ENCODE data around the gene AGMO. TPM values are rescaled to one million over a fixed set of nuclear protein-coding genes. Genes with fewer than 3 reads are reported as not detected.

AGMO gene
- total RNA-seq, 3 donors from 2014 or later (not counting 1 experiment from before 2014, with no cell fraction given): not detected

DNA sequence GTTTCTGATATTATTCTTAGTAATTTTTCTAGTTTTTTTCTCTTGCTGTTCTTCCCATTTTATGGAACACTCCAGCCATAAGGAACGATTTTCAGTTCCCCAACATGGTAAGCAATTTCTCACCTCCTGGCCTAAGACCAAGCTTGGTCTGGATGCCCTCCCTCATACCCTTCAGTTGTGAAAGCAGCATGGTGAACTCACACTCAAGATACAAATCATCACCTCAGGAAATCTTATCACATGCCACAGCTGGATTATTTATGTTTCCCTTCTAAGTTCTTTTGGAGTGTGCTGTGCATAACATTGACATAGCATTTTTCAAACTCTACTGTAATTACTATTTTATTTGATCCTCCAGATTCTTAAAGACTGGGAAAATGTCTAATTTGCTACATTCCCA lies 216.6 kb downstream of the AGMO start:
- TF ChIP-seq, protein P1, sequence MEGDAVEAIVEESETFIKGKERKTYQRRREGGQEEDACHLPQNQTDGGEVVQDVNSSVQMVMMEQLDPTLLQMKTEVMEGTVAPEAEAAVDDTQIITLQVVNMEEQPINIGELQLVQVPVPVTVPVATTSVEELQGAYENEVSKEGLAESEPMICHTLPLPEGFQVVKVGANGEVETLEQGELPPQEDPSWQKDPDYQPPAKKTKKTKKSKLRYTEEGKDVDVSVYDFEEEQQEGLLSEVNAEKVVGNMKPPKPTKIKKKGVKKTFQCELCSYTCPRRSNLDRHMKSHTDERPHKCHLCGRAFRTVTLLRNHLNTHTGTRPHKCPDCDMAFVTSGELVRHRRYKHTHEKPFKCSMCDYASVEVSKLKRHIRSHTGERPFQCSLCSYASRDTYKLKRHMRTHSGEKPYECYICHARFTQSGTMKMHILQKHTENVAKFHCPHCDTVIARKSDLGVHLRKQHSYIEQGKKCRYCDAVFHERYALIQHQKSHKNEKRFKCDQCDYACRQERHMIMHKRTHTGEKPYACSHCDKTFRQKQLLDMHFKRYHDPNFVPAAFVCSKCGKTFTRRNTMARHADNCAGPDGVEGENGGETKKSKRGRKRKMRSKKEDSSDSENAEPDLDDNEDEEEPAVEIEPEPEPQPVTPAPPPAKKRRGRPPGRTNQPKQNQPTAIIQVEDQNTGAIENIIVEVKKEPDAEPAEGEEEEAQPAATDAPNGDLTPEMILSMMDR (IDR thresholded peaks at IDR 0.05): no peak
- ATAC-seq (no peak), DNase-seq (no peak)
- no peaks in the 10 kb centered on the region for H3K36me3 Mint-ChIP-seq
- H3K27me3 Mint-ChIP-seq (ENCODE audit: low read depth in 2 of 2): no peaks in the 10 kb centered on the region
- 5% methylated on average over 1 of the region's 1 CpG for WGBS (ENCODE audit: insufficient coverage)
- H3K27ac Mint-ChIP-seq: no peak overlapping the region
- H3K9me3 ChIP-seq (ENCODE audit: control insufficient read depth, insufficient read depth, low read length): peaks cover 3% of the 10 kb centered on the region
- H3K4me1 ChIP-seq (ENCODE audit: control insufficient read depth, insufficient read depth, low read length): no peaks in the 10 kb centered on the region
- intact Hi-C loops (cut with micrococcal nuclease): no loop called here
- H3K27me3 ChIP-seq (ENCODE audit: control insufficient read depth, insufficient read depth, low read length): no peaks in the 10 kb centered on the region
- H3K36me3 ChIP-seq (ENCODE audit: control insufficient read depth, insufficient read depth, low read length): no peaks in the 10 kb centered on the region
- no peak overlapping the region for H3K4me3 Mint-ChIP-seq
- no peaks in the 10 kb centered on the region for H3K4me1 Mint-ChIP-seq
- H3K4me3 ChIP-seq (ENCODE audit: low read length): no peak overlapping the region
- H3K27ac ChIP-seq (ENCODE audit: low read length): no peak overlapping the region
- peaks cover 10 to 16% of the 10 kb centered on the region in 2 donors for H3K9me3 Mint-ChIP-seq

DNA sequence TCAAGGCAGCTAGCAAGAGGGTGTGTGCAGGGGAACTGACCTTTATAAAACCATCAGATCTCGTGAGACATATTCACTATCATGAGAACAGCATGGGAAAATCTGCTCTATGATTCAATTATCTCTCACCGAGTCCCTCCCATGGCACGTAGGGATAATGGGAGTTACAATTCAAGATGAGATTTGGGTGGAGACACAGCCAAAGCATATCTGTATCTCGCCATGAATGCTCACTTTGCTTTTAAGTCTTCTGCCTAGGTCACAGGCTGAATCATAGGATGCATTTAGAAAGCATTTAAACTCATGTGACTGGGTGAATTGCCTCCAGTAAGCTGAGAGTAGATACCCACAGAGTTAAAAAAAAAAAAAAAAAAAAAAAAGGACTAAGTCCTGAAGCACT lies 220.0 kb downstream of the AGMO start:
- TF ChIP-seq, protein P1 (IDR thresholded peaks at IDR 0.05): no peak
- H3K27me3 Mint-ChIP-seq (ENCODE audit: low read depth in 2 of 2): no peaks in the 10 kb centered on the region
- ATAC-seq (no peak), DNase-seq (no peak)
- H3K4me1 ChIP-seq (ENCODE audit: control insufficient read depth, insufficient read depth, low read length): no peaks in the 10 kb centered on the region
- H3K36me3 Mint-ChIP-seq: no peaks in the 10 kb centered on the region
- peaks cover 3% of the 10 kb centered on the region for H3K9me3 ChIP-seq (ENCODE audit: control insufficient read depth, insufficient read depth, low read length)
- intact Hi-C loops (cut with micrococcal nuclease): no loop called here
- H3K4me1 Mint-ChIP-seq: no peaks in the 10 kb centered on the region
- no peak overlapping the region for H3K27ac Mint-ChIP-seq
- H3K27ac ChIP-seq (ENCODE audit: low read length): no peak overlapping the region
- no peak overlapping the region for H3K4me3 ChIP-seq (ENCODE audit: low read length)
- H3K9me3 Mint-ChIP-seq: peaks cover 8 to 11% of the 10 kb centered on the region in 2 donors
- no peaks in the 10 kb centered on the region for H3K36me3 ChIP-seq (ENCODE audit: control insufficient read depth, insufficient read depth, low read length)
- 77% methylated on average over 4 of the region's 4 CpGs for WGBS (ENCODE audit: insufficient coverage)
- no peaks in the 10 kb centered on the region for H3K27me3 ChIP-seq (ENCODE audit: control insufficient read depth, insufficient read depth, low read length)
- no peak overlapping the region for H3K4me3 Mint-ChIP-seq

DNA sequence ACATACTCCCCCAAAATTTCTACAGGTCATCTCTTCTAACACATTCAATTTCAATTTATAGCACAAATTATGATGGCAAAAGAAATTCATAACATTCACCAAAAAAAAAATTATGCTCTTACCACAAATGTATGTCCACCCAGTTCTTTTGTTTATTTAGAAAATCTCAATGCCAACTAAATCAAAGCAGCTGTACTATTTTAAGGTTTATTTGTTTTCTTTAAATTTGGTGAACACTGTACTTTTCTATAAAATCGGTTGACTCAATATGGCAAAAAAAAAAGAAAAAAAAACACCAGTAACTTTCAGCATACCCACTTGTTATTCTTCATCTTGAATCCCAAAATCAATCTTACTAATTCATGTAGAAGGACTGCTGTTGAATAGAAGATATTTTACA lies 225.7 kb downstream of the AGMO start:
- no CpG with 5 or more reads among the region's 1 CpG for WGBS (ENCODE audit: insufficient coverage)
- peaks cover 2 to 6% of the 10 kb centered on the region in 2 donors for H3K9me3 Mint-ChIP-seq
- Histone ChIP-seq H3K9me3 (ENCODE audit: control insufficient read depth, insufficient read depth, low read length) (no peaks in the 10 kb centered on the region), H3K4me1 (ENCODE audit: control insufficient read depth, insufficient read depth, low read length) (no peaks in the 10 kb centered on the region), H3K4me3 (ENCODE audit: low read length) (no peak overlapping the region), H3K27ac (ENCODE audit: low read length) (no peak overlapping the region), H3K36me3 (ENCODE audit: control insufficient read depth, insufficient read depth, low read length) (no peaks in the 10 kb centered on the region), H3K27me3 (ENCODE audit: control insufficient read depth, insufficient read depth, low read length) (no peaks in the 10 kb centered on the region)
- intact Hi-C loops (cut with micrococcal nuclease): no loop called here
- H3K36me3 Mint-ChIP-seq: no peaks in the 10 kb centered on the region
- H3K27me3 Mint-ChIP-seq (ENCODE audit: low read depth in 2 of 2): no peaks in the 10 kb centered on the region
- no peak for DNase-seq
- H3K4me1 Mint-ChIP-seq: no peaks in the 10 kb centered on the region
- TF ChIP-seq, protein P1 (IDR thresholded peaks at IDR 0.05): no peak
- no peak for ATAC-seq
- H3K27ac Mint-ChIP-seq: no peak overlapping the region
- no peak overlapping the region for H3K4me3 Mint-ChIP-seq

DNA sequence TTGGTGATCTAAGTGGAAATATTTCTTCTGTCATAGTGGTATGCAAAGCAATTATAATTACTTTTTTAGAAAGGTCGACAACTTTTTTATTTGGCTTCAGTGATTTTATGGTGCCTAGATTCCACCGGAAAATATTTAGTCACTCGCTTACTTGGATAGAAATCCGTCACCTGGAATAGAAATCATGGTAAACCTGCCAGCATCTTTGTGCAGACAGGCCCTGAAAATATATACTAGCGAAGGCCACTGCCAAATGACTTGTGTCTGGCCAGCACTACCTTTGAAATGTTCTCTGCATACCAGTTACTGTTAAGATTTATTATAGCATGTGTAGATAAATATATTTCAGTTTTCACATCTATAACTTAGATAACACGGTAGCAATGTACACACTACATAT lies 226.4 kb downstream of the AGMO start:
- no peaks in the 10 kb centered on the region for H3K27me3 Mint-ChIP-seq (ENCODE audit: low read depth in 2 of 2)
- H3K36me3 Mint-ChIP-seq: no peaks in the 10 kb centered on the region
- TF ChIP-seq, protein P1 (IDR thresholded peaks at IDR 0.05): no peak
- intact Hi-C loops (cut with micrococcal nuclease): no loop called here
- H3K4me3 ChIP-seq (ENCODE audit: low read length): no peak overlapping the region
- H3K27ac ChIP-seq (ENCODE audit: low read length): no peak overlapping the region
- no peak overlapping the region for H3K4me3 Mint-ChIP-seq
- ATAC-seq (no peak), DNase-seq (no peak)
- H3K9me3 ChIP-seq (ENCODE audit: control insufficient read depth, insufficient read depth, low read length): no peaks in the 10 kb centered on the region
- H3K27me3 ChIP-seq (ENCODE audit: control insufficient read depth, insufficient read depth, low read length): no peaks in the 10 kb centered on the region
- no peaks in the 10 kb centered on the region for H3K4me1 Mint-ChIP-seq
- no peaks in the 10 kb centered on the region for H3K36me3 ChIP-seq (ENCODE audit: control insufficient read depth, insufficient read depth, low read length)
- WGBS (ENCODE audit: insufficient coverage): 84% methylated on average over 5 of the region's 6 CpGs
- H3K27ac Mint-ChIP-seq: no peak overlapping the region
- peaks cover 2 to 6% of the 10 kb centered on the region in 2 donors for H3K9me3 Mint-ChIP-seq
- H3K4me1 ChIP-seq (ENCODE audit: control insufficient read depth, insufficient read depth, low read length): no peaks in the 10 kb centered on the region

Data from natural killer cell (primary cell).